Ishikawa (cell line): Measurements from ENCODE around the gene EPN2.

ENCODE experiments used
- CREB1 ChIP-seq: IDR thresholded peaks from 2 replicates; pipeline ENCODE4 v1.6.1; 2012; ENCODE audit warnings: low read depth
- EP300 ChIP-seq: IDR thresholded peaks from 2 replicates; pipeline ENCODE4 v1.6.1; 2012; ENCODE audit warnings: borderline replicate concordance
- FOXM1 ChIP-seq: IDR thresholded peaks from 2 replicates; pipeline ENCODE4 v1.6.1; 2012; ENCODE audit warnings: low read depth, borderline replicate concordance
- RAD21 ChIP-seq: IDR thresholded peaks from 2 replicates; pipeline ENCODE4 v1.6.1; 2012; ENCODE audit warnings: low read depth
- TAF1 ChIP-seq: IDR thresholded peaks from 2 replicates; pipeline ENCODE4 v1.6.1; 2012; ENCODE audit warnings: low read depth, mild to moderate bottlenecking
- ZBTB7A ChIP-seq: IDR thresholded peaks from 2 replicates; pipeline ENCODE4 v1.6.1; 2012; ENCODE audit warnings: low read depth

DNA sequence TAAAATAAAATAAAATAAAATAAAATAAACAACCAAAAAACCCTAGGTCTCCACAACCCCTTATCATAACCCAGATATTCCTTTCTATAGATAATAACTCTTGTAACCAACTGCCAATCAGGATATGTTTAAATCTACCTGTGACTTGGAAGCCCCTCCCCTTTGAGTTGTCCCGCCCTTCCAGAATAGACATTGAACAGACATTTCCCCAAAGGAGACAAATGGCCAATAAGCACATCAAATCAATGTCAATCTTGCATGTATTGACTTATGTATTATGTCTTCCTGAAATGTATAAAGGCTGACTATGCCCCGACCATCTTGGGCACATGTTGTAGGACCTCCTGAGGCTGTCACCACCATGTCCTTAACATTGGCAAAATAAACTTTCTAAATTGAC lies 139.6 kb downstream of the EPN2 start:
- TF ChIP-seq FOXM1 (no peak), TAF1 (no peak), CREB1 (no peak), ZBTB7A (no peak), EP300 (no peak), RAD21 (no peak)
